ENCODE results near the gene DNAH12.
"Not testable (repeated sequence)": the region's sequence is repeated elsewhere in the genome, so short reads cannot be mapped to it uniquely, and the experiment has no call there.

Gene DNAH12

DNA sequence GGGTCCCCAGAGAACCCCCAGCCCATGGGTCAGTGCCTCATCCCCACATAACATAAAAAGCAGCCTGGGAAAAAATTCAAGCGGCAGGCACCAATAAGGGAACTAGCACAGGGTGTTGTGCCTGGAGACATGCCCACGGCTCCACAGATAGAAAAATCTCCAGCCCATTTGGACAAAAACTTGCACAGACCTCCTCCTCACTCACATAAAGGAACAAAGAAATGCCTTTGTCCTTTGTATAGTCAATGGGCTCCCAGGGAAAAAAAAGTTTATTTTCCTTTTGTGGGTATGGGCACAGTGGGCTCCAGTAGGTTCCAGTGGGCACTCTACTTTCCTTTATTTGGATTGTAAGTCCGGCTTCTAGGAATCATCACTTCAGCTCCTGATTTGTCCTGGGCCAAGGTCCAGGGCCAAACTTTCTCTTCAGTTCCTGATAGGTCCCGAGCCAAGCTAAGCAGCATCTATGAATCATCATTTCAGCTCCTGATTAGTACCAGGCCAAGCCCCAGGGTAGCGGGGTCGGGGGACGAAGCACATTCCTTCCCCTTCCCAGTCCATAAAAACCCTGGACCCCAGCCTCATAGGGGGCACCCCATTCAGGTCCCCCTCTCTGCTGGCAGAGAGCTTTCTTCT lies 1.6 kb upstream of the DNAH12 start:
- no peak for DNase-seq (ENCODE audit: extremely low read depth in 1 of 2, low read depth in 1 of 2)

DNA sequence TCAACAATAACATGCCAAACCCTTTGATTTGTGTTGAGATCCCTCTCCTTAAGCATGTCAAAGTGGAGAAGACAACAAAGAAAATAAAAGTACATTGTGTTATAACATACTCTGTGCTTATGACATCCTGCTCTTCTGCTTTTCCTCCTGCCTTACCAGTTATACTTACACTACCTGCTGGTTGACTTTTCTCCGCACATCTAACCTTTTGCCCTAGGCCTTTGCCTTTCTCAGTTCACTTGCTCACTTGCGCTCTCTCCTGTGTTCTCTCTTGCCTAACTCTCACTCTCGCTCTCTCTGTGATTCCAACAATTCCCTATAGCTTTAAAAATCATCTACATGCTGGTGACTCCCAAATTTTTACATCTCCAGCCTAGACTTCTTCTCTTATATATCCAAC lies 5.7 kb downstream of the DNAH12 start:
- DNase-seq (ENCODE audit: extremely low read depth in 1 of 2, low read depth in 1 of 2): no peak

- DNase-seq (ENCODE audit: extremely low read depth in 1 of 2, low read depth in 1 of 2): no peak
These were observed 14.0 kb downstream of the DNAH12 start for GRCh38 chr3:57530071-57530608.

DNA sequence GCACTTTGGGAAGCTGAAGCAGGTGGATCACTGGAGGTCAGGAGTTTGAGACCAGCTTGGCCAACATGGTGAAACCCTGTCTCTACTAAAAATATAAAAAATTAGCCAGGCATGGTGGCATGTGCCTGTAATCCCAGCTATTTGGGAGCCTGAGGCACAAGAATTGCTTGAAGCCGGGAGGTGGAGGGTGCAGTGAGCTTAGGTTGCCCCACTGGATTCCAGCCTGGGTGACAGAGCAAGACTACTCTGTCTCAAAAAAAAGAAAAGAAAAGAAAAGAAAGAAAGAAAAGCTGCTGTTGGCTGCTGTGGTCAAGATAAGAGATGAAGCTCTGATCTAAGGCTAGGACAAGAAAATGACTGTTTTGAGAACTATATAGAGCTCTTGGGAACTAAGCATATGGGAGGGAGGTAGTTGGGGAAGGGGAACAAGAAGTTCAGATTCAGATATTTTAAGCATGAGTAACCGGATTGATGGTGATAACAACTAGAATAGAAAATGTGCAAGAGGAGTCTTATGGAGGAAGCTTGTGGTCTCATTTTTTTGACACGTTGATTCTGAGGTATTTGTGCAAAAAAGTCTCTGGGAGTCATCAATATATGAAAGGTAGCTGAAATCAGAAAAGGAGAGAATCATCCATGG lies 25.7 kb downstream of the DNAH12 start:
- no peak for DNase-seq (ENCODE audit: extremely low read depth in 1 of 2, low read depth in 1 of 2)

DNA sequence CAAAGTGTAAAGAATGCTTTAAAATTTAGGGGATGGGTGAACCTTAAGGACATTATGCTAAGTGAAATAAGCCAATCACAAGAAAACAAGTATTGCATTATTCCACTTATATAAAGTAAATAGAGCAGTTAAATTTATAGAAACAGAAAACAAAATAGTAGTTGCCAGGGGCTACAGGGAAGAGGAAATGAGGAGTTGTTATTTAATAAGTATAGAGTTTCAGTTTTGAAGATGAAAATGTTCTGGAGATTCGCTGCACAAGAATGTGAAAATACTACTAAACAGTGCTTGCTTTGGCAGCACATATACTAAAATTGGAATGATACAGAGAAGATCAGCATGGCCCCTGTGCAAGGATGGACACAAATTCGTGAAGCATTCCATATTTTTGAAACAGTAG lies 32.0 kb downstream of the DNAH12 start:
- DNase-seq (ENCODE audit: extremely low read depth in 1 of 2, low read depth in 1 of 2): no peak

DNA sequence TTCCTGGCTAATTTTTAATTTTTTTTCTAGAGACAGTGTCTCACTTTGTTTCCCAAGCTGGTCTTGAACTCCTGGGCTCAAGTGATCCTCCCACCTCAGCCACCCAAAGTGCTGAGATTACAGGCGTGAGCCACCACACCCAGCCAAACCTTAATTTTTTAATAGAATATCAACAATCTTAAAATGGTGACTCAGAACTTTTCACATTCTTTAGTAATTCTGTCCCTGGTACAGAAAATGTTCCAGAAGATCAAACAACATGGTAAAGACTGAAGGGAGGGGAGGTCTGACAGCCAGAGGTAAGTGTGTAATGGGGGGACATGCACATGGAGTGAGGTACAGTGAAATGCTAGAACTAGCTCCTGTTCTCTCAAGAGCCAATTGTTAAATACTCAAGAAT lies 38.2 kb downstream of the DNAH12 start:
- DNase-seq (ENCODE audit: extremely low read depth in 1 of 2, low read depth in 1 of 2): no peak

DNA sequence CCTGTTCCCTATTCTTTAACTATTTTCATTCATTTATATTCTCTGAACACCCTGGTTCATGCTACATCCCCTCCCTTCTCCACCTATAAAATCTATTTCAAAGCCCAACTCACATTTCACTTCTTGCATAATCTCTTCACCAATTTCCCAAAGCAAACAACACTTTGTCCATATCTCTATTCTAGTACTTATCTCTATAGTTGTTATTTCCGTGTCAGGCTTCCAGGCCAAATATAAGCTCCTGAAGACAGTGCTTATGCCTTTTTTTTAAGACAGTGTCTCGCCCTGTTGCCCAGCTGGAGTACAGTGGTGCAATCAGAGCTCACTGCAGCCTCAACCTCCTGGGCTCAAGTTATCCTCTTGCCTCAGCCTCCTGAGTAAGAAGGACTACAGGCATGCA lies 43.6 kb downstream of the DNAH12 start:
- DNase-seq (ENCODE audit: extremely low read depth in 1 of 2, low read depth in 1 of 2): no peak

DNA sequence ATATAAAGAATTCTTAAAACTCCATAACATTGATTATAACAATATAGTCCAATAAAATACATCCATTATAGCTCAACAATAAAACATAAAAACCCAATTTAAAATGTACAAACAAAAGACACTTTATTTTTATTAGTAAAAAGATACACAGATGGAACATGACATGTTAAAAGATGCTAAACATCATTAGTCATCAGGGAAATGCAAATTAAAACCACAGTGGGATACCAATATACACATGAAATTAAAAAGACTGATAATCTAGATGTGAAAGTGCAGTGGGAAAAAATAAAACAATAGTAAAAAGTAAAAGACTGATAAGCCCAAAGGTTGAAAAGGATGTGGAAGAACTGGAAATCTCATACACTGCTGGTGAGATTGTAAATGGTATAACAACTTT lies 46.2 kb downstream of the DNAH12 start:
- no peak for DNase-seq (ENCODE audit: extremely low read depth in 1 of 2, low read depth in 1 of 2)

- no peak for DNase-seq (ENCODE audit: extremely low read depth in 1 of 2, low read depth in 1 of 2)
These were observed 59.6 kb downstream of the DNAH12 start for GRCh38 chr3:57484563-57484962.

GRCh38 chr3:57477193-57477592 lies 67.0 kb downstream of the DNAH12 start:
- not testable (repeated sequence) for DNase-seq (ENCODE audit: extremely low read depth in 1 of 2, low read depth in 1 of 2)

GRCh38 chr3:57464801-57465200 lies 79.3 kb downstream of the DNAH12 start:
- DNase-seq (ENCODE audit: extremely low read depth in 1 of 2, low read depth in 1 of 2): no peak

GRCh38 chr3:57464011-57464410 lies 80.1 kb downstream of the DNAH12 start:
- no peak for DNase-seq (ENCODE audit: extremely low read depth in 1 of 2, low read depth in 1 of 2)

- DNase-seq (ENCODE audit: extremely low read depth in 1 of 2, low read depth in 1 of 2): no peak
These were observed 92.8 kb downstream of the DNAH12 start for GRCh38 chr3:57451150-57451846.

DNA sequence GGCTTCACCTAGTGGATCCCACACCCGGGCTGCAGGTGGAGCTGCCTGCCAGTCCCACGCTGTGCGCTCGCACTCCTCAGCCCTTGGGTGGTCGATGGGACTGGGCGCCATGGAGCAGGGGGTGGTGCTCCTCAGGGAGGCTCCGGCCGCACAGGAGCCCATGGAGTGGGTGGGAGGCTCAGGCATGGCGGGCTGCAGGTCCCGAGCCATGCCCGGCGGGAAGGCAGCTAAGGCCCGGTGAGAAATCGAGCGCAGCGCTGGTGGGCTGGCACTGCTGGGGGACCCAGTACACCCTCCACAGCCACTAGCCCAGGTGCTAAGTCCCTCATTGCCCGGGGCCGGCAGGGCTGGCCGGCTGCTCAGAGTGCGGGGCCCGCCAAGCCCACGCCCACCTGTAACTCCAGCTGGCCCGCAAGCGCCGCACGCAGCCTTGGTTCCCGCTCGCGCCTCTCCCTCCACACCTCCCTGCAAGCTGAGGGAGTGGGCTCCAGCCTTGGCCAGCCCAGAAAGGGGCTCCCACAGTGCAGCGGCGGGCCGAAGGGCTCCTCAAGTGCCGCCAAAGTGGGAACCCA lies 94.8 kb downstream of the DNAH12 start:
- DNase-seq (ENCODE audit: extremely low read depth in 1 of 2, low read depth in 1 of 2): not testable (repeated sequence)

- not testable (repeated sequence) for DNase-seq (ENCODE audit: extremely low read depth in 1 of 2, low read depth in 1 of 2)
These were observed 95.7 kb downstream of the DNAH12 start for GRCh38 chr3:57448489-57448888.

GRCh38 chr3:57446318-57446841 lies 97.8 kb downstream of the DNAH12 start:
- DNase-seq (ENCODE audit: extremely low read depth in 1 of 2, low read depth in 1 of 2): no peak

DNA sequence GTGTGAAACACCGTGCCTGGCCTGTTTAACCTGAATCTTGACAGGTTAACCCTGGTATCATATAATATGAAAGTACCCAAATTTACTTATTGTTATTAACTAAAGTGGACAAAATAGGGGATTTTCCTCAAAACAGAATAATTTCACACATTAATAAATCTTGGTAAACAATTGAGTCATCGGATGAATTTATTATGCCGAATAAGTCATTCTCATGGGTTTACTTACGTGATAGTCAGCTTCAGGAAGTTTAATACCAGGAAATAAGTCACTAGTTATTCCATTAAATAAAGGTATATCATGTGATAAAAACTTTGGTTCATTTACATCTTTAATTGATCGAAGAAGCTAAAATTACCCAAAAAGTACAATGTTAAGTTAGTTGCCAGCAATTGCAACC lies 99.7 kb downstream of the DNAH12 start:
- DNase-seq (ENCODE audit: extremely low read depth in 1 of 2, low read depth in 1 of 2): no peak

- not testable (repeated sequence) for DNase-seq (ENCODE audit: extremely low read depth in 1 of 2, low read depth in 1 of 2)
These were observed 104.0 kb downstream of the DNAH12 start for GRCh38 chr3:57440144-57440543.

- DNase-seq (ENCODE audit: extremely low read depth in 1 of 2, low read depth in 1 of 2): peak in 1 of 2 donors; percentile 6
These were observed 105.7 kb downstream of the DNAH12 start for GRCh38 chr3:57438460-57438859.

- DNase-seq (ENCODE audit: extremely low read depth in 1 of 2, low read depth in 1 of 2): no peak
These were observed 107.9 kb downstream of the DNAH12 start for GRCh38 chr3:57436195-57436761.

DNA sequence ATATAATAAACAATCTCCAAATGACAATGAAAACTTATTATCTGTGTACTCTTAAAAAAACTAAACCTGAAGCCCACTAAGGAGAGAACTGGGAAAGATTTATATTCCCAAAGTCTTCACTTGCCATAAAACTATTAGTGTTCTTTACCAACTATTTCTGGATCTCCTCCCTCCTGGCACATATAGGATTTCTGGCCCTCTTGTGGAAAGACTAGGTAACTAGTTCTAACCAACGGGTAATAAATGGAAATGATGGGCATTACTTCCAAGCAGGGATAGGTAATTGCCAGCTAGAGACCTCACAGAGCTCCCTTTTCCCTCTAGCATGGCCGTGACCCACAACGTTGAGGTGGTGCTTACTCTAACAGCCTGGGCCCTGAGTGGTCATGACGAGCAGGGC lies 110.1 kb downstream of the DNAH12 start:
- DNase-seq (ENCODE audit: extremely low read depth in 1 of 2, low read depth in 1 of 2): no peak
